DMS79 (cell line): ENCODE results near the gene PAX8.
"Not testable (repeated sequence)": the region's sequence is repeated elsewhere in the genome, so short reads cannot be mapped to it uniquely, and the experiment has no call there.

Experiments
- DNase-seq: peaks from one replicate; lab custom pipeline; 2025; lab: John Stamatoyannopoulos, UW

The PAX8 gene

GRCh38 chr2:113288674-113289149 lies 10.0 kb upstream of the PAX8 start:
- peak; percentile 86 for DNase-seq

GRCh38 chr2:113288117-113288673 lies 9.5 kb upstream of the PAX8 start:
- DNase-seq: peak; percentile 86

- DNase-seq: no peak
Measured at GRCh38 chr2:113285816-113286215, 7.1 kb upstream of the PAX8 start.

GRCh38 chr2:113284999-113285398 lies 6.3 kb upstream of the PAX8 start:
- not testable (repeated sequence) for DNase-seq

GRCh38 chr2:113284476-113284875 lies 5.8 kb upstream of the PAX8 start:
- no peak for DNase-seq

- peak; percentile 14 for DNase-seq
Measured at GRCh38 chr2:113283704-113284284, 5.1 kb upstream of the PAX8 start.

GRCh38 chr2:113282747-113283533 lies 4.2 kb upstream of the PAX8 start:
- DNase-seq: peak; percentile 4

GRCh38 chr2:113281910-113282746 lies 3.4 kb upstream of the PAX8 start:
- no peak for DNase-seq

- DNase-seq: no peak
Measured at GRCh38 chr2:113278073-113278741, 514 bp downstream of the PAX8 start.

- no peak for DNase-seq
Measured at GRCh38 chr2:113277474-113278072, 1.1 kb downstream of the PAX8 start.

- no peak for DNase-seq
Measured at GRCh38 chr2:113276761-113277425, 1.8 kb downstream of the PAX8 start.

GRCh38 chr2:113276216-113276760 lies 2.4 kb downstream of the PAX8 start:
- DNase-seq: no peak

GRCh38 chr2:113275556-113276215 lies 3.0 kb downstream of the PAX8 start:
- DNase-seq: no peak

GRCh38 chr2:113274432-113274831 lies 4.3 kb downstream of the PAX8 start:
- no peak for DNase-seq

- no peak for DNase-seq
Measured at GRCh38 chr2:113273981-113274380, 4.7 kb downstream of the PAX8 start.

- no peak for DNase-seq
Measured at GRCh38 chr2:113273027-113273551, 5.6 kb downstream of the PAX8 start.

GRCh38 chr2:113272477-113272876 lies 6.2 kb downstream of the PAX8 start:
- no peak for DNase-seq

GRCh38 chr2:113268621-113269360 lies 9.9 kb downstream of the PAX8 start:
- no peak for DNase-seq

- no peak for DNase-seq
Measured at GRCh38 chr2:113266431-113266830, 12.3 kb downstream of the PAX8 start.
